SU-DHL-6 (cell line): ENCODE results near the gene AGAP1.

Source experiments
- CTCF ChIP-seq: fragments of 200-600 bp; sonication (generic); IDR thresholded peaks from one replicate; pipeline ENCODE4 v1.5.1; 2017; ENCODE audit warnings: antibody characterized with exemption, mild to moderate bottlenecking, low read length, moderate library complexity; ENCODE audit not compliant: insufficient read depth, poor library complexity, severe bottlenecking
- EZH2phosphoT487 ChIP-seq: fragments of 200-600 bp; sonication (generic), shearing (Covaris generic); conservative IDR thresholded peaks from 2 replicates; pipeline ENCODE4 v1.6.1; 2018; ENCODE audit warnings: mild to moderate bottlenecking, antibody characterized with exemption, low read length, moderate library complexity, mixed read lengths

- no peak for TF ChIP-seq CTCF
- TF ChIP-seq EZH2phosphoT487, result no peak
Observed at GRCh38 chr2:235868224-235868623, 374.4 kb downstream of the AGAP1 start.
